HG03196 (cell line): Measurements from ENCODE around the gene DAD1.
A peak's percentile ranks its signal among the peaks of the same experiment; 100 is the strongest.
"Not testable (repeated sequence)": the region's sequence is repeated elsewhere in the genome, so short reads cannot be mapped to it uniquely, and the experiment has no call there.

Experiments
- ATAC-seq: cut with Tn5 transposase; IDR thresholded peaks from one replicate; pipeline ENCODE4 v1.9.1; 2021; ENCODE audit not compliant: unreplicated experiment

The DAD1 gene

DNA sequence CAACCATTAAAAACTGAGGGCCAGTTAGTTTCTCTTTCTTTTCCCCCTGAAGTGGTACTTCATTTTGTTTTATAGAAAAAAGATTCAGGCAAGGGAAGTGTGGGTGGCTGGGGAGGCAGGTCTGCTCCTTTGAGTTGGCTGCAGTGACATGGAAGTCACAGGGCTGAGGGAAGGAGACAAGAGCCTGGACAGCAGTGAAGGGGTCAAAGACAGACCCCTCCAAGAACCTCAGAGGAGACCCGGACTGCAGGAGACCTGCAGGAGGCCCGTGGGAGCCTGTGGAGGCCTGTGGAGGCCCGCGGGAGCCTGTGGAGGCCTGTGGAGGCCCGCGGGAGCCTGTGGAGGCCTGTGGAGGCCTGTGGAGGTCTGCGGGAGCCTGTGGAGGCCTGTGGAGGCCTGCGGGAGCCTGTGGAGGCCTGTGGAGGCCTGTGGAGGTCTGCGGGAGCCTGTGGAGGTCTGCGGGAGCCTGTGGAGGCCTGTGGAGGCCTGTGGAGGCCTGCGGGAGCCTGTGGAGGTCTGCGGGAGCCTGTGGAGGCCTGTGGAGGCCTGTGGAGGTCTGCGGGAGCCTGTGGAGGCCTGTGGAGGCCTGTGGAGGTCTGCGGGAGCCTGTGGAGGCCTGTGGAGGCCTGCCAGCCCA is 35.0 kb downstream of the DAD1 start:
- ATAC-seq, result not testable (repeated sequence)

DNA sequence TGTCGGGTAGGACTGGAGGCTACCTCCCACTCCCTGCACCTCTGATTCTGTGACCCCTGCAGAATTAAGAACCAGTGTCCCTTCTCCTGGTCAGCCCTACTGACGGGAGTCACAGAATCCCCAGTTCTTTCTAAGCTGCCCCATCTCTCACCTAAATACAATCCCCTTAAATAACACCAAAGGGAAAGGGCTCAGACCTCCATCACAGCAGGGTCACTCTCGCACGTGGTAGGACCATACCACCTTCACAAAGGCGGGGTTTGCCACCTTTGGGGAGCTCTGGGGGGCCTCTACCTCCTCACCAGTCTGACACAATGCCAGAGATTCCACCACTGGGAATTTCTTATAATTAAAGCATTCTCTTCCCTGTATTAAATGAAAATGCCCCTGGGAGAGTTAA is 35.6 kb downstream of the DAD1 start:
- ATAC-seq, result no peak

DNA sequence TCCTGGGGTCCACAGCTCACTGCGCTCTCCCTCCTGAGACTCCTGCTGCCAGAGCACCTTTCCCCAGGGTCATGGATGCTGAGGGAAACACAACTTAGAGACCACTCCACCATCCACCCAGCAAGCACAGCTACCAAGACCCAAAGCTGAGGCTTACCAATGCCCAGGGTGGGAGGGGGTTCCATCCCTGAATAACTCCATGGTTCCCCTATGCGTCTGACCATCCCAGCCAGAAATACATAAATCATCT is 36.3 kb downstream of the DAD1 start:
- ATAC-seq, result no peak

DNA sequence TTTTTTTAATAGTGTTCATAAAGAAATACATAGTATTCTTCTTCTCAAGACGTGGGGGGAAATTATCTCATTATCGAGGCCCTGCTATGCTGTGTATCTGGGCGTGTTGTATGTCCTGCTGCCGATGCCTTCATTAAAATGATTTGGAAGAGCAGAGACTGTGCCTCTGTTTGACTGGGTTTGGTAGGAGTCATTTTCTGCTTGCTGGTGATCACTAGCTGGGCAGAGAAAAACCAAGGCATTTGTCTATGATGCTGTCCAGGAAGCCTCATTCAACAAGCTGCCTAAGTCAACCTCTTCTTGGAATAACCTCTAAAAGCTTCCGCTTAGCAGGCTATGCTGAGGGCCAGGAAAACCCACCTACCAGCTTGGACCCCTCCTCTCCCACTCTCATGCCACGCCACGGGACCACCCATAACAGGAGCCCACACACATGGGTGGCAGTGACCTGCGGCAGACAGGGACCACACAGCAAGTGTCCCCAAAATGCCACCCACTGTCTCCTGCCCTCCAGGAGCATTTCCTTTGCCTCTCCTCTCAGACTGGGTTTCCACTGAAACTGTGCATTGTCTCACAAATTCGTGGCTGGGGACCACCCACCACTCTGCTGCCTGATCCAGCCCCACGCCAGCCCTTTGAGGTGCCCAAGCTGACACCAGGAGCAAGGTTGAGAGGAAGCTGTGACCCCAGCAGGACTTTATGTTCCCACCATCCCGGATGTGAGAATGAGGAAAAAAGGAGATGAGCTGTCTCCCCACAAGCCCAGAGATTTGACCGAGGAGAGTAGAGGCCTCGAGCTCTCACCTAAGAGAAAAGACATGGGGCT is 36.8 kb downstream of the DAD1 start:
- ATAC-seq, result no peak

DNA sequence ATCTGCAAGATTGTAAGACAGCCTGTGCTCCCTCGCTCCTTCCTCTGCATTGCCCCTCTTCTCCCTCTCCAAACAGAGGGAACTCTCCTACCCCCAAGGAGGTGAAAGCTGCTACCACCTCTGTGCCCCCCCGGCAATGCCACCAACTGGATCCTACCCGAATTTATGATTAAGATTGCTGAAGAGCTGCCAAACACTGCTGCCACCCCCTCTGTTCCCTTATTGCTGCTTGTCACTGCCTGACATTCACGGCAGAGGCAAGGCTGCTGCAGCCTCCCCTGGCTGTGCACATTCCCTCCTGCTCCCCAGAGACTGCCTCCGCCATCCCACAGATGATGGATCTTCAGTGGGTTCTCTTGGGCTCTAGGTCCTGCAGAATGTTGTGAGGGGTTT is 37.4 kb downstream of the DAD1 start:
- ATAC-seq, result no peak

DNA sequence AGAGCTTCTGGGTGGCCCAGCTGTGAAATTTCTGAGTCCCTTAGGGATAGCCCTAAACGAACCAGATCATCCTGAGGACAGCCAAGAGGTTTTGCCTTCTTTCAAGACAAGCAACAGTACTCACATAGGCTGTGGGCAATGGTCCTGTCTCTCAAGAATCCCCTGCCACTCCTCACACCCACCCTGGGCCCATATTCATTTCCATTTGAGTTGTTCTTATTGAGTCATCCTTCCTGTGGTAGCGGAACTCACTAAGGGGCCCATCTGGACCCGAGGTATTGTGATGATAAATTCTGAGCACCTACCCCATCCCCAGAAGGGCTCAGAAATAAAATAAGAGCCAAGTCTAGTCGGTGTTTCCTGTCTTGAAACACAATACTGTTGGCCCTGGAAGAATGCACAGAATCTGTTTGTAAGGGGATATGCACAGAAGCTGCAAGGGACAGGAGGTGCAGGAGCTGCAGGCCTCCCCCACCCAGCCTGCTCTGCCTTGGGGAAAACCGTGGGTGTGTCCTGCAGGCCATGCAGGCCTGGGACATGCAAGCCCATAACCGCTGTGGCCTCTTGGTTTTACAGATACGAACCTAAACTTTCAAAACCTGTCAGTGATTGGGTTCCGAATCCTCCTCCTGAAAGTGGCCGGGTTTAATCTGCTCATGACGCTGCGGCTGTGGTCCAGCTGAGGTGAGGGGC is 38.9 kb downstream of the DAD1 start:
- ATAC-seq, result peak; percentile 45

DNA sequence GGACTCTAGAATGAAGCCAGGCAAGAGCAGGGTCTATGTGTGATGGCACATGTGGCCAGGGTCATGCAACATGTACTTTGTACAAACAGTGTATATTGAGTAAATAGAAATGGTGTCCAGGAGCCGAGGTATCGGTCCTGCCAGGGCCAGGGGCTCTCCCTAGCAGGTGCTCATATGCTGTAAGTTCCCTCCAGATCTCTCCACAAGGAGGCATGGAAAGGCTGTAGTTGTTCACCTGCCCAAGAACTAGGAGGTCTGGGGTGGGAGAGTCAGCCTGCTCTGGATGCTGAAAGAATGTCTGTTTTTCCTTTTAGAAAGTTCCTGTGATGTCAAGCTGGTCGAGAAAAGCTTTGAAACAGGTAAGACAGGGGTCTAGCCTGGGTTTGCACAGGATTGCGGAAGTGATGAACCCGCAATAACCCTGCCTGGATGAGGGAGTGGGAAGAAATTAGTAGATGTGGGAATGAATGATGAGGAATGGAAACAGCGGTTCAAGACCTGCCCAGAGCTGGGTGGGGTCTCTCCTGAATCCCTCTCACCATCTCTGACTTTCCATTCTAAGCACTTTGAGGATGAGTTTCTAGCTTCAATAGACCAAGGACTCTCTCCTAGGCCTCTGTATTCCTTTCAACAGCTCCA is 39.6 kb downstream of the DAD1 start:
- no peak for ATAC-seq

DNA sequence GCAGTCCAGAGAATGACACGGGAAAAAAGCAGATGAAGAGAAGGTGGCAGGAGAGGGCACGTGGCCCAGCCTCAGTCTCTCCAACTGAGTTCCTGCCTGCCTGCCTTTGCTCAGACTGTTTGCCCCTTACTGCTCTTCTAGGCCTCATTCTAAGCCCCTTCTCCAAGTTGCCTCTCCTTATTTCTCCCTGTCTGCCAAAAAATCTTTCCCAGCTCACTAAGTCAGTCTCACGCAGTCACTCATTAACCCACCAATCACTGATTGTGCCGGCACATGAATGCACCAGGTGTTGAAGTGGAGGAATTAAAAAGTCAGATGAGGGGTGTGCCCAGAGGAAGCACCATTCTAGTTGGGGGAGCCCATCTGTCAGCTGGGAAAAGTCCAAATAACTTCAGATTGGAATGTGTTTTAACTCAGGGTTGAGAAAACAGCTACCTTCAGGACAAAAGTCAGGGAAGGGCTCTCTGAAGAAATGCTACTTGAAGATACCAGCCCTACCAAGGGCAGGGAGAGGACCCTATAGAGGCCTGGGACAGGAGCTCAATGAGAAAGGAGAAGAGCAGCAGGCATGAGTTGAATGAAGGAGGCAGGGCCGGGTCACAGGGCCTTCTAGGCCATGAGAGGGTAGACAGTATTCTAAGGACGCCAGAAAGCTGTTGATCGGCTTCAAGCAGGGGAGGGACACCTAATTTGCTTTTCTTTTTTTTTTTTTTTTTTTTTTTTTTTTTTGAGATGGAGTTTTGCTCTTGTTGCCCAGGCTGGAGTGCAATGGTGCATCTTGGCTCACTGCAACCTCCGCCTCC is 40.9 kb downstream of the DAD1 start:
- no peak for ATAC-seq

DNA sequence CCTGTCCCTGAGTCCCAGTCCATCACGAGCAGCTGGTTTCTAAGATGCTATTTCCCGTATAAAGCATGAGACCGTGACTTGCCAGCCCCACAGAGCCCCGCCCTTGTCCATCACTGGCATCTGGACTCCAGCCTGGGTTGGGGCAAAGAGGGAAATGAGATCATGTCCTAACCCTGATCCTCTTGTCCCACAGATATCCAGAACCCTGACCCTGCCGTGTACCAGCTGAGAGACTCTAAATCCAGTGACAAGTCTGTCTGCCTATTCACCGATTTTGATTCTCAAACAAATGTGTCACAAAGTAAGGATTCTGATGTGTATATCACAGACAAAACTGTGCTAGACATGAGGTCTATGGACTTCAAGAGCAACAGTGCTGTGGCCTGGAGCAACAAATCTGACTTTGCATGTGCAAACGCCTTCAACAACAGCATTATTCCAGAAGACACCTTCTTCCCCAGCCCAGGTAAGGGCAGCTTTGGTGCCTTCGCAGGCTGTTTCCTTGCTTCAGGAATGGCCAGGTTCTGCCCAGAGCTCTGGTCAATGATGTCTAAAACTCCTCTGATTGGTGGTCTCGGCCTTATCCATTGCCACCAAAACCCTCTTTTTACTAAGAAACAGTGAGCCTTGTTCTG is 41.6 kb downstream of the DAD1 start:
- no peak for ATAC-seq

DNA sequence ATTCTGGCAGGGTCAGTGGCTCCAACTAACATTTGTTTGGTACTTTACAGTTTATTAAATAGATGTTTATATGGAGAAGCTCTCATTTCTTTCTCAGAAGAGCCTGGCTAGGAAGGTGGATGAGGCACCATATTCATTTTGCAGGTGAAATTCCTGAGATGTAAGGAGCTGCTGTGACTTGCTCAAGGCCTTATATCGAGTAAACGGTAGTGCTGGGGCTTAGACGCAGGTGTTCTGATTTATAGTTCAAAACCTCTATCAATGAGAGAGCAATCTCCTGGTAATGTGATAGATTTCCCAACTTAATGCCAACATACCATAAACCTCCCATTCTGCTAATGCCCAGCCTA is 42.3 kb downstream of the DAD1 start:
- no peak for ATAC-seq

DNA sequence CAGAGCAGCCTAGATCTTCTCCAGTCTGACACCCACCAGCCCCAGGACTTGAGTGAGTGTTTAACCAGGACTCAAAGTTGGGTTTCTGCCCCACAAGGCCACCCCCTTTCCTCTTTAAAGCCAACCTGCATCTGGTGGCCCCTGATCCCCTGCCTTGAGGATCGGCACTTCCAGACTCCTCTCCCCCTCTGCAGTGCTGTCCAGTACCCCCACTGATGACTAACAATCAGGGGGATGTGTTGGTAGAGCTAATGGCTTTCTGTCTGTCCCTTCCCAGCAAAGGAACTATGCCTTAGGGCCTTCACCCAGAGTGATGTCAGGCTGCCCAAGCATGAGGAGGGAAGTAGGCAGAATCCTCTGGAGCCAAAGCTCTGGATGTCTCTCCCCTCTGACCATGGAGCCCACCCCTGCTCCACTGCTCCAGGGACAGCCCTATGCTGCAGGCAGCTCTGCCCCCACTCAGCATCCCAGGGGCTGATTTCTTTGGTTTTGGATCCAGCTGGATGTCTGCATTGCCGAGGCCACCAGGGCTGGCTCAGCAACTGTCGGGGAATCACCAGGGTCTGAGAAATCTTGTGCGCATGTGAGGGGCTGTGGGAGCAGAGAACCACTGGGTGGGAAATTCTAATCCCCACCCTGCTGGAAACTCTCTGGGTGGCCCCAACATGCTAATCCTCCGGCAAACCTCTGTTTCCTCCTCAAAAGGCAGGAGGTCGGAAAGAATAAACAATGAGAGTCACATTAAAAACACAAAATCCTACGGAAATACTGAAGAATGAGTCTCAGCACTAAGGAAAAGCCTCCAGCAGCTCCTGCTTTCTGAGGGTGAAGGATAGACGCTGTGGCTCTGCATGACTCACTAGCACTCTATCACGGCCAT is 42.9 kb downstream of the DAD1 start:
- no peak for ATAC-seq

DNA sequence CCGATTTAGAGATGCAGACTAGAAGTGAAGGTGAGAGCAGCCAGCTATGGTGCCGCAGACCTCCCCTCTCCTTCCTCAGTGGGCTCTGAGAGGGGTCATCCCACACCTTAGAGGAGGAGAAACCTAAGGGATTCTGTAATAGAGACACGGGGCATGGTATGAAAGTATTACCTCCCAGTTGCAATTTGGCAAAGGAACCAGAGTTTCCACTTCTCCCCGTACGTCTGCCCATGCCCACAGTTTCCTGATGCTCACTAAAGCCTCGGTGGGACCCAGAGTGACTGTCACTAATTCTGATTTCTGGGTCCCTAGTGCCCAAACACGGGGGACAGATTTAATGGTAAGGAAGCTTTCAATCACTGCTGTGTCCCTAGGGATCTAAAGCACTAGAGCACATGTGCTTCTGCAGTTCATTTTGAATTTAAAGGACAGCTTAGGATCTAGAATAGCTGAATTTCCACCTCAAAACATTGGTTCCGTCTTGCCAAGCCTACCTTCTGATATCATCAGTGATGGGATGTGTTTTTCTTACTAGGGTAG is 44.1 kb downstream of the DAD1 start:
- ATAC-seq, result no peak

DNA sequence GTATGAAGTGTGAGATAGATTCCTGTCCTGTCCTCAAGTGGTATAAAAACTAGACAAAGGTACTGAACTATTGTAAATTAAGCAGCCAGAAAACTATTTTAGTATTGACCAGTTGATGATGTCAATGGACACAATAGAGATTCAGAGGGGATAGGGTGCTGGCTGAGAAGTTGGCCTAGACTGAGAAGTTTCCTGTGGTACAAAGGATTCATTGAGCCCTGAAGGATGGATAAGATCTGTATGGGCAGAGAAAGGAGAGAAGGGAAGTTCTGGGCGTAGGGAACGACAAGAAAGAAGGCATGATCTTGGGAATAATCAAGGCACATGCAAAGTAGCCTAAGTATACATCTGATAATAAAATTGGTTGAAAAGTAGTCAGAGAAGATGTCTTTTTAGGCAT is 44.6 kb downstream of the DAD1 start:
- no peak for ATAC-seq

DNA sequence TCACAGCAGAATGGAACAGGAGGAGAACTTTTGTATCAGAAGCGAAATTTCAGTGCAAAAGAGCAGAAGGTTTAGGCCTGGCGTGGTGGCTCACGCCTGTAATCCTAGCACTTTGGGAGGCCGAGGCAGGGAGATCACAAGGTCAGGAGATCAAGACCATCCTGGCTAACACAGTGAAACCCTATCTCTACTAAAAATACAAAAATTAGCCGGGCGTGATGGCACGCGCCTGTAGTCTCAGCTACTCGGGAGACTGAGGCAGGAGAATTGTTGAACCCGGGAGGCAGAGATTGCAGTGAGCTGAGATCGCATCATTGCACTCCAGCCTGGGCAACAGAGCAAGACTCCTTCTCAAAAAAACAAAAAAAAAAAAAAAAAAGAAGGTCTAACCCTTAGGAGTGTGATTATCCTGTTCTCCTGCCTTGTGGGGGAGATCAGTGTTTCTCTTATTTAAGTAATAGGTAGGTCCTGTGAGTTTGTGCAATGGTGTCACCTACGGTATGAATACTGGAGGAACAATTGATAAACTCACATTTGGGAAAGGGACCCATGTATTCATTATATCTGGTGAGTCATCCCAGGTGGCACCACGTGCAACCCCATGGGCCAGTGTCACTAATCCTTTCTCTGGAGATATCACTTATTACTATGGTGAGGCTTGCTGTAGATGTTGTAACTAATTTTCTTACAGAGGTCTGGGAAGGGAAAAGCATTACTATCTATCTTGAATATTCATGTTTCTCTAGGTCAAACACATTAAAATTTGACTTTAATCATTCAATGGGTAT is 45.3 kb downstream of the DAD1 start:
- ATAC-seq, result not testable (repeated sequence)

DNA sequence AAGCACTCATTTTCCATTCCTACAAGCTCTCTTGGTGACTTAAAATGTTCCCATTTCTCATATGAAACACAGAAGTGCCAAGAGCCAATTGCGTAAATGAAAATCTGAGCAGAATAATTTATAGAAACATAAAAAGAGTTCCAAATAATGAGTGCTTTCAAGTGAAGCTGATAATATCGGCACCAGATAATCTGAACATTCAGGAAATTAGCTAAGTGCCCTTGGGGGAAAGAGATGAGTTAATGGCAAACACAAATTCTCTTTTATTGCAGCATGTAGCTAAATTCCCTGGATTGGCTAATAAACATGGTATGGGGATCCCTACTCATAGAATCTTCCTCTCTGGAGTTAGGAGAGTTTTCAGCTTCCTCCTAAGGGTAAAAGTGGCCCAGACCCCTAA is 46.7 kb downstream of the DAD1 start:
- ATAC-seq, result no peak

DNA sequence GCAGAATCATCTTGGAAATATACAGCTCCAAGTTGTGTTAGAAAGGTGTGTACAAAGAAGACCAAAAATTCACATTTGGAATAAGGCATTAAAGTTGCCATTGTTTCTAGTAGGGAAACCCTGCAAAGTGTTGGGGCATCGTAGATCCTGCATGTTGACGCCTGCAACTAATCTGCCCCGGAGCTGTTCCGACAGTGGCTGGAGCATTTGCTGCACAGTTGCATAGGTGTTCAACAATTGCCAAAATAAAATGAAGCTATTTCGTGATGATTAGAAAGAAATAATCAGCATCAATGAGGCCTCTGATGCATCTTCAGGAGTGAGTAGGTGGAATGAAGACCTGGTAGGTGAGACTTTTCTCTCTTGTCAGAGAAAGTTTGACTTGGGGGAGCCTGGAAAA is 47.3 kb downstream of the DAD1 start:
- ATAC-seq, result no peak

DNA sequence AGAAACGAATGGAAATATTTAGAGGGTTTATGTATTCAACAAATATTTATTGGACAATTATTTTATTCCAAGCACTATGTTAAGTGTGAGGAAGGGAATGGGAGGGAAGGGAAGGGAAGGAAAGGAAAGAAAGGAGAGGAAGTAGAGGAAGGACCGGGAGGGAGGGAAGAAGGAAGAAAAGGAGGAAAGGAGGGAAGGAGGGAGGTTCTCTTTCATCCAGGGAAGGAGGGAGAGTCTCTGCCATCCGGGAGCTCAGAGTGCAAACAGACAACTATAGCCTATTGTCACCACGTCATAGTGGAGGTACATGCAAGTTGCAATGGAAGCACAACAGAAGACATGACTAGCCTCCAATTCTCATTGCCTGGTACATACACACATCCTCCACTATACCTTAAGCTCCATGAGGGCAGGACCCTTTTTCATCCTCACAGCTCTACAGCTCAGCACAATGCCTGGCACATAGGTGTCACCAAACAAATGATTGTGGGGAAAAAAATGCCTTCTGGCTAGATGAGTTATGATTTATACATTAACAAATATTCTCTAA is 48.1 kb downstream of the DAD1 start:
- no peak for ATAC-seq

DNA sequence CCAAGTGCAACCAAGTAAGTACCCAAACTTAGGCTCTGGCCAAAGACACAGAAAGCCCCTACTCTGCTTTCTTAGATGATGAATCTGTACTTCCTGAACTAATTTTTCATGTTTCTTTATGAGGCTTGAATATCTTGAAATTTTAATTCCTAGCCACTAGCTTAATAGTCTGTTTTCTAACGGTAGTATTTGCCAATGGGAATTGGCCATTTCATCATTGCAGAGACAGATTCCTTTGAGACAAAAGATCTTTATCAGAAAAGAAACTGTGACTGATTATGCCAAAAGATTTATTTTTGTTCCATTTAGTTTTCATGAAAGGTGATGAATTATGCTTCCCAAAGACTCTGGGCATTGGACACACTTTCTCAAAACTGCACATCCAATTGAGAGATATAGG is 48.7 kb downstream of the DAD1 start:
- no peak for ATAC-seq
